ENCODE results near the gene KLRF2. TPM values are rescaled to one million over a fixed set of nuclear protein-coding genes. Genes with fewer than 3 reads are reported as not detected.

The KLRF2 gene
- total RNA-seq, 2 donors from 2014 or later: not detected

GRCh38 chr12:9932270-9932669 lies 51.0 kb downstream of the KLRF2 start, which contains the start of gene CLEC2A:
CLEC2A (minus strand) TSS chr12:9932370; CDS start chr12:9932329, 41 bp downstream.
- Histone ChIP-seq H3K9me3 (no peaks in the 10 kb centered on the region), H3K27me3 (no peaks in the 10 kb centered on the region), H3K4me1 (no peaks in the 10 kb centered on the region), H3K36me3 (no peaks in the 10 kb centered on the region), H3K9ac (ENCODE audit: low read depth in 2 of 2, low read length in 2 of 2) (no peak within 1 kb of the TSS), H3K4me3 (no peak within 1 kb of the TSS), H3K27ac (no peak within 1 kb of the TSS)
- intact Hi-C loops (cut with DNase I): no loop called here
- TF ChIP-seq CTCF (IDR thresholded peaks at IDR 0.05): no peak
- no peak for DNase-seq

- no peak overlapping the region for H3K27ac ChIP-seq
- intact Hi-C loops (cut with DNase I): no loop called here
- H3K4me3 ChIP-seq: no peak overlapping the region
- H3K9ac ChIP-seq (ENCODE audit: low read depth in 2 of 2, low read length in 2 of 2): no peak overlapping the region
- H3K4me1 ChIP-seq: no peaks in the 10 kb centered on the region
- no peaks in the 10 kb centered on the region for H3K9me3 ChIP-seq
- H3K36me3 ChIP-seq: no peaks in the 10 kb centered on the region
- no peak for DNase-seq
- H3K27me3 ChIP-seq: no peaks in the 10 kb centered on the region
- TF ChIP-seq CTCF (IDR thresholded peaks at IDR 0.05): no peak
Measured at GRCh38 chr12:9933958-9934357, 52.7 kb downstream of the KLRF2 start.

- no peak for TF ChIP-seq CTCF (IDR thresholded peaks at IDR 0.05)
- no peak for DNase-seq
- H3K27me3 ChIP-seq: no peaks in the 10 kb centered on the region
- no peak overlapping the region for H3K9ac ChIP-seq (ENCODE audit: low read depth in 2 of 2, low read length in 2 of 2)
- H3K9me3 ChIP-seq: no peaks in the 10 kb centered on the region
- H3K4me1 ChIP-seq: no peaks in the 10 kb centered on the region
- no peaks in the 10 kb centered on the region for H3K36me3 ChIP-seq
- intact Hi-C loops (cut with DNase I): no loop called here
- no peak overlapping the region for H3K4me3 ChIP-seq
- no peak overlapping the region for H3K27ac ChIP-seq
Measured at GRCh38 chr12:9935026-9935425, 53.7 kb downstream of the KLRF2 start.

- Histone ChIP-seq H3K4me1 (no peaks in the 10 kb centered on the region), H3K36me3 (no peaks in the 10 kb centered on the region), H3K9ac (ENCODE audit: low read depth in 2 of 2, low read length in 2 of 2) (no peak overlapping the region), H3K27me3 (no peaks in the 10 kb centered on the region), H3K9me3 (no peaks in the 10 kb centered on the region), H3K4me3 (no peak overlapping the region), H3K27ac (no peak overlapping the region)
- TF ChIP-seq CTCF (IDR thresholded peaks at IDR 0.05): no peak
- DNase-seq: no peak
- intact Hi-C loops (cut with DNase I): no loop called here
Measured at GRCh38 chr12:9936591-9936990, 55.3 kb downstream of the KLRF2 start.

GRCh38 chr12:9940375-9940774 lies 59.1 kb downstream of the KLRF2 start:
- no peaks in the 10 kb centered on the region for H3K36me3 ChIP-seq
- TF ChIP-seq CTCF (IDR thresholded peaks at IDR 0.05): no peak
- no peak overlapping the region for H3K27ac ChIP-seq
- intact Hi-C loops (cut with DNase I): no loop called here
- no peaks in the 10 kb centered on the region for H3K4me1 ChIP-seq
- no peak overlapping the region for H3K9ac ChIP-seq (ENCODE audit: low read depth in 2 of 2, low read length in 2 of 2)
- no peaks in the 10 kb centered on the region for H3K27me3 ChIP-seq
- H3K9me3 ChIP-seq: no peaks in the 10 kb centered on the region
- H3K4me3 ChIP-seq: no peak overlapping the region
- no peak for DNase-seq

GRCh38 chr12:9941838-9942237 lies 60.5 kb downstream of the KLRF2 start:
- H3K4me3 ChIP-seq: no peak overlapping the region
- intact Hi-C loops (cut with DNase I): no loop called here
- DNase-seq: no peak
- no peaks in the 10 kb centered on the region for H3K4me1 ChIP-seq
- no peaks in the 10 kb centered on the region for H3K9me3 ChIP-seq
- no peak overlapping the region for H3K27ac ChIP-seq
- H3K9ac ChIP-seq (ENCODE audit: low read depth in 2 of 2, low read length in 2 of 2): no peak overlapping the region
- no peaks in the 10 kb centered on the region for H3K36me3 ChIP-seq
- TF ChIP-seq CTCF (IDR thresholded peaks at IDR 0.05): no peak
- no peaks in the 10 kb centered on the region for H3K27me3 ChIP-seq
